HG02943 (cell line): ENCODE measurements around the gene JMJD8.

ENCODE experiments used
- ATAC-seq: cut with Tn5 transposase; IDR thresholded peaks from one replicate; pipeline ENCODE4 v1.9.1; 2021; ENCODE audit warnings: mild to moderate bottlenecking, low read depth, moderate library complexity; ENCODE audit not compliant: unreplicated experiment

JMJD8 gene

DNA sequence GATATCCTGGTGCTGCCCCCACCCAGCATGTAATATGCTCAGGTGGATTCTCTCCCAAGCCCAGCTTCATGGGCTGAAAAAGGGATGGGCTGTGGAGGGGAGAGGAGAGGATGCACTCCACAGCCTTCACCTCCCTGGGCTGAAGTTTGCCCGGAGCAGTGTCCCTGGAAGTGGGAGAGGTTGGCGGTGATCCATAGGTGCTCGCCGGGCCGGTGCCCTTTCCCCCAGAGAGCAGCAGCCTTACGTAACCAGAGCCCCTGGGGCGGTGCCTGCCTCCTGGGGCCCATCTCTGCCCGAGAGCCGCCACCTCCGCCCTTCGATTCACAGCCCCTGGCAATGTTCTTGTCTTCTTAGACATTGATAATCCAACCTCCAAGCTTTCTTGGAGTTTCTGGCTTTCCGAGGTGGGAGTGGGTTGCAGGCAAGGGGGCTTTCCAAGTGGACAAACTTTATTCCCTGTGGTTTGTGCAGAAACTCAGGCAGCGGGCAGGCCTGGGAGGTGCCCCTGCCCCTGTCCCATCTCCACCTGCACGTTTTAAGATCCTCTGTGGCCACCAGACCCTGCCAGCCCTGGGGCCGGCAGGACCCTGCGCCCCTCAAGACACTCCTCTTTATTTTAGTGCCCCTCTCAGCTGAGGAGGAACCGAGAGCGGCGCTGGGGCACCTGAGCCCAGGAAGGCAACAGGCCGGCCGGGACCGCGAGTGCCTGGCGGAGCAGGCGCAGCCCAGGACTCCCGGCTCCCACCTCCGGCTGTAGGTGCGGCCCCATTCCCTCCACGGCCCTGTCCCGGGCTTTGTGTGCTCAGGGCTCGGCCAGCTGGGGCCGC lies 38.1 kb downstream of the JMJD8 start:
- no peak for ATAC-seq

DNA sequence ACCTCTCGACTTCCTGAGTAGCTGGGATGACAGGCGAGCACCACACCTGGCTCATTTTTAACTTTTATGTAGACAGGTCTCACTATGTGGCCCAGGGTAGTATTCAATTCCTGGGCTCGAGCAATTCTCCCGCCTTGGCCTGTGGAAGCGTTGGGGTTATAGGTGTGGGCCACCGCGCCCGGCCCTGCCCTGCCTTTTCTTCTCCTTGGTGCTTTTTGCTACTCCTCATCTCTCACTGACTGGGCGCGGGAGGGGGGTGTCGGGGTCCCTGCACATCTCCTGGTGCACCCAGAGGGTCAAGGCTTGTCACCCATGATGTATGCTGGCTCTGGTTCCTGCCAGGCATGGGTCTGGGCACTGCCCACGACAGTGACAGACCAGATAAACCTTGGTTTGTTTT lies 39.6 kb downstream of the JMJD8 start:
- no peak for ATAC-seq

DNA sequence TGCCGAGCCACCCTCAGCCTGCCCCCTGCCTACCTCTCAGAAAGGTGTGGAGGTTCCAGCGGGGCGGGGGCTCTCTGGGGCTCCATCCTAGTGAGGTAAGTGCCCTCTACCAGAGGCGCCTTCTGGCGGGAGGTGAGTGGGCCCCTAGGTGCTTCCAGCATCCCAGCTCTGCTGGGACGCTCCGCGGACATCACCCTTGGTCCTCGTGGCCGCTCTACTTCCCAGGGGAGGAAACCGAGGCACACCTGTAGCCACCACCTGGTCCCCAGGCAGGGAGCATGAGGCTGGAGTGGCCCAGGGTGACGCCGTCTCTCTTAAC lies 41.1 kb downstream of the JMJD8 start:
- ATAC-seq: no peak

DNA sequence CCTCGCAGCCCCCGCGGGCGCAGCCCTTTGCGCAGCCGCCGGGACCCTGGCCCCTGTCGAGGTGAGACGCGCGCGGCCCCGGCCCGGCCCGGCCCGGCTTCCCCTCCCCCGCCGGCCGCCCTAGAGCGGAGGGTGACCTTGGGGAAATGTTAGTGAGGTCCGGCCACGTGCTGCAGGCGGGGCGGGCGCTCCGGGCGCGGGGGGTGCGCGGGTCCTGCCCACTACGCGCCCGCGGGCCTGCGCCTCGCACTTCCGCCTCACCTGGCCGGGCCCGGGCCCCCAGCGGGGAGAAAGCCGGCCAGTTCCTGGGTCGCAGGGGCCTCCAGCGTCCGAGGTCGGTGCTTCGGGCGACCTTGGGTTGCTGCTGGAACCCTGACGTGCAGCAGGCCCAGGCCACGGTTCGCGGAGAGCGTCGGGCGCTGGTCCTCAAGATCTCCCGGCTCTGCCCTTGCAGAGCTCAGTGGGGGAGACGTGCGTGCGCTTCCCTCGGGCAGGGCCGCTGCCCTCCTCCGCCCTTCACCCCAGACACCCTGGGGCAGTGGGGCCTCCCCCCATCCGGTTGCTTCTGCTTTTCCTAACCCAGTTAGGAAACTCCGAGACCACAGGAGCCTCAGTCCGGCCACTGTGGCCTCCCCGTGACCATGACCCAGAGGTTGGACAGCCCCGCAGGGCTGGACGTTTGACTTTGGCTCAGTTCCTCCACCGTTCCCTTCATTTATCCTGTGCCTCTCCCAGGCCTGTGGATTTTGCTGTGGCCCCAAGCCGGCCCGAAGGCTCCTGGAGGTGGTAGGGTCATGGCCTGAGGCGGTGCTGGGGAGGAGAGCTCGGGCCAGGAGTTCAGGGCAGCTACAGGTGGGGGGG lies 41.7 kb downstream of the JMJD8 start:
- ATAC-seq: no peak

DNA sequence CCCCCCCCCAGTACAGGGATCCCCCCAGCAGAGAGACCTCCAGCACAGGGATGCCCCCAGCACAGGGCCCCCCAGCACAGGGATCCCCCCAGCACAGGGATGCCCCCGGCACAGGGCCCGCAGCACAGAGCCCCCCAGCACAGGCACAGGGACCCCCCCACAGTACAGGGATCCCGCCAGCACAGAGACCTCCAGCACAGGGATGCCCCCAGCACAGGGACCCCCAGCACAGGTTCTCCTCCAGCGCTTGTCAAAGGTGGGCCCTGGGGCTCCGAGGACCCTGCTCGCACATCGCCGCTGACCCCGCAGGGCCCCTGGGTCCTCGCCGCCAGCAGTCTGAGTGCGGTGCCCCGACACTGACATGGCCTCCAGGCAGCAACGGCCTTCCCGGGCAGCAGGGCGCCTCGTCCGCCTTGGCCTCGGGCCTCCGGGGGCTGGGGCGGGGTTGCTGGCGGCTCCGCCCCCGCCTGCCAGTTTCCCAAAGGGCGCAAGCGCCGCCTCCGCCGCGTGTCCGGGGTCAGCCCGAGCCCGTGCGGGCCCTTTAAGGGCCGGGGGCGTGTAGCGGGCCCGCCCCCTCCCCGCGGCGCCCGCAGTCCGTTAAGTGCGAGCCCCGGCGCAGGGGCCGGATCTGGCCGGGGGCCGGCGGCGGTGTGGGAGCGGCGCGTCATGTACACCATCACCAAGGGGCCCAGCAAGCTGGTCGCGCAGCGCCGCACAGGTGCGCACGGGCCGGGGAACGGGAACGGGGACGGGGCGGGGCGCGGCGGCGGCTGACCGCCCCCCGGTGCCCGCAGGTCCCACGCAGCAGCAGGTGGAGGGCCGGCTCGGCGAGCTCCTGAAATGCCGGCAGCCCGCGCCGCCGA lies 42.6 kb downstream of the JMJD8 start, which contains the start of gene MCRIP2:
Gene MCRIP2 (plus strand): TSS at position 503 of the 863 bp plus-strand sequence. CDS start 164 bp downstream, at position 667.
- ATAC-seq: no peak

DNA sequence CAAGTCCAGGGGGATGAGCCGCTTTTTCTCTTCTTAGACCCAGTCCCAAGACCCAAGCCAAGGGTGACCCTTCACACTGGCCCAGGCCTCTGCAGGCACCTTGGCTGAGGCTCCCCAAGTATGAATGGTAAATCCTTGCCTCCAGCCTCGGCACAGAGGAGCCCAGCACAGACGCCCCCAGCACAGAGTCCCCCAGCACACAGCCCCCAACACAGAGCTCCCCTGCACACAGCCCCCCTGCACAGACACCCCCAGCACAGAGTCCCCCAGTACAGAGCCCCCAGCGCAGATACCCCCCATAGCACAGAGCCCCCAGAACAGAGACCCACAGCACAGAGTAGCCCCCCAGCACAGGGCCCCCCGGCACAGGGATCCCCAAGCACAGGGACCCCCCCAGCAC lies 43.5 kb downstream of the JMJD8 start:
- ATAC-seq: no peak

DNA sequence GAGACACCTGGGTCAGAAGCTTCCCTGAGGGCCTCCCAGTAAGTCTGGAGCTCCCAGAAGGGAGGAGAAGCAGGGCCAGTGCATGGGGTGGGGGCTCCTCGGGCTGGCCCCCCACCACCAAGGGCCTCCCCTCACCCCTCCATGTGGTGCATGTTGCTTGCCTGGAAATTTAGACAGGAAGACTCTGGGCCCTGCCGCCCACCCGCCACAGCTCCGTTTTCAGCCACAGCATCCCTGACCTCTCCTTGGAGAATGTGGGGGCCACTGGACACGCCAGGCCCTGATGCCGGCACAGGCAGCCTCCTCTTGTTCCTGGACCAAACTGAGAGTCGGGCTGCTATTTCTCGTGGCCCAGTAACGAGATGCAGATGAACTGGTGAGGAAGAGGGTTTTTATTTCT lies 45.3 kb downstream of the JMJD8 start:
- no peak for ATAC-seq

DNA sequence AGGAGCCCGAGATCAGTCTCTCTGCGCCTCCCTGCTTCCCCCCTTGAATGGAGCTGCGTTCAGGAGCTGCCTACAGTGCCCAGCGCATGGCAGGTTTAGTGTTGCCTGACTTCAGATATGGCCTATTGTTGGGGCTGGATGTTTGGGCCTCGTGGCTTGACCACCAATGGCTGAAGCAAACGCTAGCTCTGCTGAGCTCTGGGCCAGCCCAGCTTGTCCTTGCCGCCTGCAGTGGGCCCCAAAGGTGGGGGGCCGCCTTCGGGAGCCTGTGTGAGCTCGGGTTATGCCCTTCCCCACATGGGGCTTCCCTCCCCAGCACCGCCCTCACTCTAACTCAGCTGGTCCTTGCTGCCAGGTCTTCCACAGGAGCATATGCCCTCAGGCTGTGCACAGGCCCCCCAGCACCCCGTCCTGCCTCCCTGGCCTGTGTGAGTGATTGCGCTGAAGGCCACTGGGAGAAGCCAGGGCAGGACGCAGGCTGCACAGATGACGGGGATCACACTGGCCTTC lies 46.0 kb downstream of the JMJD8 start:
- no peak for ATAC-seq

DNA sequence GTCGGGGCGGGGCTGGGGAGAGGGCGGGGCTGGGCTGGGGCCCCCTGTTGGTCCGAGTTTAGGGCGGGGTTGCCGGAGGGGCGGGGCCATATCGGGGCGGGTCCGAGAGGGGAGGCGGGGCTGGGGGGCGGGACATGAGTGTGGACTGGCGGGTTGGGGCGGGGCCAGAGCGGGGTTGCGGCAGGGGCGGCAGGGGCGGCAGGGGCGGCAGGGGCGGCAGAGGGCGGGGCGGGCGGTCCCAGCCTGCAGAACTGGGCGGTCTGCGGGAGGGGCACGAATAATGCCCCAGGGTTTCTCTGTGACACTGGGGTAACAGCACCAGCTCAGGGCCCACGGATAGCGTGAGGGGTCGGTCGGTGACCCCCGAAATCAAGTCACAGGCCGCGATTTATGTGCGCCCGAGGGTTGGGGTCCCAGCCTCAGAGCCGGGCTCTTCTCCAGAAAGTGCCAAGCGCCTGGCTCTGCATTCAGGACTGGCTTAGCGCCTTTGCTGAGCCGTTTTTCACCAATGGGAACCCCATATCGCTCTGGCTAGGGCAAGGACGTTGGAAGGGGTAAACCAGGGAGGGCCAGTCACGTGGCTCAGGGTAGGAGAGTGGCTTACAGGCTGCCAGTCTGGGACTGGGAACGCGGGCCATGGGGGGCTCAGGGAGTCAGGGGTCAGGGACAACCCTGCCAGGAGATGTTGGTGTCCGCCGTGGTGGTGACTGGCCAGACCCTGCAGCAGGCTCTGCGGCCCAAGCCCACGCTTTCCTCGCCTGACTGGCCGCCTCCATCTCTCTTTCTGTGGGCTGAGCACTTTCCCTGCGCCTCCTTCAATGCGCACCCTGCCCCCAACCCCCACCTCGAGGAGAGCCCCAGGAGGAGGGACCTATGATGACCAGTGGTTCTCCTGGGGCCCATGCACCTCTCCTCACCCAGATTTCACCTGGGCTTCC lies 46.8 kb downstream of the JMJD8 start:
- ATAC-seq: no peak

DNA sequence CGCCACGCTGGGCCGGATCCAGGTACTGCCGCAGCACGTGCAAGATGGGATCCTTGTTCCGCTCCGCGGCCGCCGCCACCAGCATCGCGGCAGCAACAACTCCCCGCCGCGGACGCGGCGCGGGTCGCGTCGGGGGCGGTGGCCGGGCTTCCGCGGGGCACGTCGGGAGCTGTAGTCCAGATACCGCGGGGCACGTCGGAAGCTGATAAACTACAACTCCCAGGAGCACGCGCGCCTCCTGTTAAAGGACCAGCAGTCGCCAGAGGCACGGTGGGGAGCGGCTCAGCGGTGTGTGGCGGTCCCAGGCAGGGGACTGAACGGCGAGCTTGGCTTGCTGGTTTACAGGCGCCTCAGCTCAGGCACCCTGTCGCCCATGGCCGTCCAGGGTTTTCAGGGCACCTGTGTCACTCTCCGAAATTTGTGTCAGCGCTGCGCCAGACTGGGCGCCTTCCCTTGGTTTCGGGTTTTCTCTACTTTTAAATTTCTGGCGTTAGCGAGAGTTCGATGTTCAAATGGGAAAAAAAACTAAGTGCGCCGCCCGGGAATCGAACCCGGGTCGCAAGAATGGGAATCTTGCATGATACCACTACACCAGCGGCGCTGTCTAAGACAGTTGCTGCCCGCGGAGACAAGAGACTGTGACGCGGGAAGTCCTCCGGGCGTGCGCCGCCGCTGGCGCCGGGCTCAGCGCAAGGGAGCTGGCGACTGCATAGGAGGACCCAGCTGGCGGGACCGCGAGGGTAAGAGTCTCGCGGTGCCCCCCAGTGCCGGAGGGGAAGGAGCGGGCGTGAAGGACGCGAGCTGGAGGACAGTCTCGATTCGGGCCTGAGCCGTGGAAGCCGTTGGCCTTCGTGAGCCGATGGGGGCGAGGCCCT lies 47.7 kb downstream of the JMJD8 start, which contains the start of gene METTL26:
Gene METTL26 (minus strand): TSS at position 100 of the 875 bp plus-strand sequence. CDS start 15 bp downstream, at position 85.
- ATAC-seq: peak; percentile 53

DNA sequence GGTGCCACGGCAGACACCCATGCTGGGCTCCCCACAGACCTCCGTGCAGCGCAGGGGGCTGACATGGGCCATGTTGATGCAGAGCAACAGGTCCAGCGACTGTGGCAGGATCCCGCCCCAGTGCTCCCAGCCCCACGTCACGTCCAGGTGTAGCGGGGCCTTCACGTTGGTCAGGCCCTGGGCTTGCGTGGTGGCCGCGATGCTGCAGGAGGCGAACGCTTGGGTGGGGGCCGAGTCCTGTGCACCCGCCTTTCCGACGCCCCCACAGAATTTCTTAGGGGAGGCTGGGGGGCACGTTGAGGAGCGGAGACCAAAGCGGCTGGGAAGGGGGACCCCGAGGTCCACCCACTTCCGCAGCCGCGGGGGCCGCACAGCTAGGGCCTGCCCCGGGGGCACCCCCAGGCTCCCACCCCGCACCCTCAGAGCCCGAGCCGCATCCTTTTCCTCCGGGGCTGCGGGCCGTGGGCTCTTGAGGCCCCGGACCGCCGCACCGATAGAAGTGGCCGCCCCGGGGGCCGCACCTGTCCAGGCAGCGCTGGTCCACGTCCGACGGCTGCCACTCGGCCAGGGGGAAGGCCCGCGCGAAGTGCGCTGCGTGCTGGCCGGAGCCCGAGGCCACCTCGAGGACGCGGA lies 48.4 kb downstream of the JMJD8 start:
- ATAC-seq: no peak

DNA sequence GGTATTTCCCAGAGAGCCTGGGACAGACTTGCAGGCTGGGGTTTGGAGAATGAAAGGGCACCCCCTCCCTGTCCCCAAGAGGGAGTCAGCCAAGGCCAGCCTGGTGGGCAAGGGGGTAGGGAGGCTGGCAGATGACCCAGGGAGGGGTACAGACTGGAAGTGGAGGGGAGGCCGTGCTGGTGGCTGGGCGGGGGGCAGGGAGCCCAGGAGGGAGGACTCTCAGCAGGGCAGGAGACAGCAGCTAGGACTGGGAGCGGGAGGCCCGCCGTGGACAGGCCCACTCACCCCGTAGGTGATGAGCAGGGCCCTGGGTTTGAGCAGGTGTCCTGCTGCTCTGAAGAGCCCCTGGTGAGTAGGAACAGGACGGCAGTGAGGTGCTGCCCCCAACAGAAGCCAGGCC lies 49.1 kb downstream of the JMJD8 start:
- ATAC-seq: no peak

DNA sequence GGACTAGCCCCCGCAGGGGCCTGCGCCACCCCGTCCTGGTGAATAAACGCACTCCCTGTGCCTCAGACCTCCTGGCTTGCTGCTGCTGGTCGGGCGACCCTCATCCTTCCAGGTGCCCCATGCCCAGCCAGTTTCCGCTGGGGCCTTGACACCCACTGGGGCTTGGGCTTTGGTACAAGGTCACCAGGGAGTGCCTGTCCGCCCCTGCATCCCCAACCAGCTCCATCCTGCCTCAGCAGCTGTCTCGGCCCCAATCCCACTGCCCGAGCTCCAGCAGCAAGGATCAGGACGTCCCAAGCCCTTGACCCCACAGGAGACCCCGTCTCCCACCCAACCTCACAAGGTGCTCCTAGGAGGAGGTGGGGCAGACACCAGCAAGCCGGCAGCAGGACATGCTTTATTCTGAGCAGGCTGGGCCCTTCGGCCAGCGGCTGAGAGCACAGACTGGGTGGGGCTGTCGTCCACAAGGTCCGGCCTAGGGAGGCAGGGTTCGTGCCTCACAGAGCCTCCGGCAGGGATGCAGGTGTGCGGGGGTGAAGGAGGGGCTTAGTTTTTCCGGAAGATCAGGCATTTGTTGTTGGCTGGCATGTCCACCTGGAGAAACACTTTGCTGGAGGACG lies 50.0 kb downstream of the JMJD8 start:
- ATAC-seq: no peak

DNA sequence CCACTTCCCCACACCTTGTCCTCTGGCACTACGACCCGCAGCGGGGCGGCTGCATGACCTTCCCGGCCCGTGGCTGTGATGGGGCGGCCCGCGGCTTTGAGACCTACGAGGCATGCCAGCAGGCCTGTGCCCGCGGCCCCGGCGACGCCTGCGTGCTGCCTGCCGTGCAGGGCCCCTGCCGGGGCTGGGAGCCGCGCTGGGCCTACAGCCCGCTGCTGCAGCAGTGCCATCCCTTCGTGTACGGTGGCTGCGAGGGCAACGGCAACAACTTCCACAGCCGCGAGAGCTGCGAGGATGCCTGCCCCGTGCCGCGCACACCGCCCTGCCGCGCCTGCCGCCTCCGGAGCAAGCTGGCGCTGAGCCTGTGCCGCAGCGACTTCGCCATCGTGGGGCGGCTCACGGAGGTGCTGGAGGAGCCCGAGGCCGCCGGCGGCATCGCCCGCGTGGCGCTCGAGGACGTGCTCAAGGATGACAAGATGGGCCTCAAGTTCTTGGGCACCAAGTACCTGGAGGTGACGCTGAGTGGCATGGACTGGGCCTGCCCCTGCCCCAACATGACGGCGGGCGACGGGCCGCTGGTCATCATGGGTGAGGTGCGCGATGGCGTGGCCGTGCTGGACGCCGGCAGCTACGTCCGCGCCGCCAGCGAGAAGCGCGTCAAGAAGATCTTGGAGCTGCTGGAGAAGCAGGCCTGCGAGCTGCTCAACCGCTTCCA lies 50.6 kb downstream of the JMJD8 start:
- no peak for ATAC-seq

DNA sequence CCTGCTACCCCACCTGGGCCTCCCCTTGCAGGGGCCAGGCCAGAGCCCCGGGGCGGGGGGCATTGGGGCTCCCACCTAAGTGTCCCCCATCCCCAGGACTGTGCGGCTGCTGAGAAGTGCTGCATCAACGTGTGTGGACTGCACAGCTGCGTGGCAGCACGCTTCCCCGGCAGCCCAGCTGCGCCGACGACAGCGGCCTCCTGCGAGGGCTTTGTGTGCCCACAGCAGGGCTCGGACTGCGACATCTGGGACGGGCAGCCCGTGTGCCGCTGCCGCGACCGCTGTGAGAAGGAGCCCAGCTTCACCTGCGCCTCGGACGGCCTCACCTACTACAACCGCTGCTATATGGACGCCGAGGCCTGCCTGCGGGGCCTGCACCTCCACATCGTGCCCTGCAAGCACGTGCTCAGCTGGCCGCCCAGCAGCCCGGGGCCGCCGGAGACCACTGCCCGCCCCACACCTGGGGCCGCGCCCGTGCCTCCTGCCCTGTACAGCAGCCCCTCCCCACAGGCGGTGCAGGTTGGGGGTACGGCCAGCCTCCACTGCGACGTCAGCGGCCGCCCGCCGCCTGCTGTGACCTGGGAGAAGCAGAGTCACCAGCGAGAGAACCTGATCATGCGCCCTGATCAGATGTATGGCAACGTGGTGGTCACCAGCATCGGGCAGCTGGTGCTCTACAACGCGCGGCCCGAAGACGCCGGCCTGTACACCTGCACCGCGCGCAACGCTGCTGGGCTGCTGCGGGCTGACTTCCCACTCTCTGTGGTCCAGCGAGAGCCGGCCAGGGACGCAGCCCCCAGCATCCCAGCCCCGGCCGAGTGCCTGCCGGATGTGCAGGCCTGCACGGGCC lies 51.4 kb downstream of the JMJD8 start:
- no peak for ATAC-seq

DNA sequence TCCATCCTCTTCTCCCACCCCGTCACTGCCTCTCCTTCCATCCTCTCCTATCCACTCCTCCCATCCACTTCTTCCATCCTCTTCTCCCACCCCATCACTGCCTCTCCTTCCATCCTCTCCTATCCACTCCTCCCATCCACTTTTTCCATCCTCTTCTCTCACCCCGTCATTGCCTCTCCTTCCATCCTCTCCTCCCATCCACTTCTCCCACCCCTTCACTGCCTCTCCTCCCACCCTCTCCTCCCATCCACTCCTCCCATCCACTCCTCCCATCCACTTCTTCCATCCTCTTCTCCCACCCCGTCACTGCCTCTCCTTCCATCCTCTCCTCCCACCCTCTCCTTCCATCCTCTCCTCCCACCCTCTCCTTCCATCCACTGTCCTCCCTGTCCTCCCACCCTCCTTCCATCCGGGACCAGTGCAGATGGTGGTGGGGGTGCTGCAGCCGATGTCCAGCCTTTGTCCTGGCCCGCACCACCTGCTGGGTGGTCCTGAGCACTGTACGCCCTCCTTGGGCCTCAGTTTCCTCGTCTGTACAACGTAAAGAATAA lies 52.3 kb downstream of the JMJD8 start:
- no peak for ATAC-seq
